ENCODE measurements around the gene SUGP1. TPM values are rescaled to one million over a fixed set of nuclear protein-coding genes. Genes with fewer than 3 reads are reported as not detected.
"Not testable (repeated sequence)": the region's sequence is repeated elsewhere in the genome, so short reads cannot be mapped to it uniquely, and the experiment has no call there.

SUGP1 gene, protein sequence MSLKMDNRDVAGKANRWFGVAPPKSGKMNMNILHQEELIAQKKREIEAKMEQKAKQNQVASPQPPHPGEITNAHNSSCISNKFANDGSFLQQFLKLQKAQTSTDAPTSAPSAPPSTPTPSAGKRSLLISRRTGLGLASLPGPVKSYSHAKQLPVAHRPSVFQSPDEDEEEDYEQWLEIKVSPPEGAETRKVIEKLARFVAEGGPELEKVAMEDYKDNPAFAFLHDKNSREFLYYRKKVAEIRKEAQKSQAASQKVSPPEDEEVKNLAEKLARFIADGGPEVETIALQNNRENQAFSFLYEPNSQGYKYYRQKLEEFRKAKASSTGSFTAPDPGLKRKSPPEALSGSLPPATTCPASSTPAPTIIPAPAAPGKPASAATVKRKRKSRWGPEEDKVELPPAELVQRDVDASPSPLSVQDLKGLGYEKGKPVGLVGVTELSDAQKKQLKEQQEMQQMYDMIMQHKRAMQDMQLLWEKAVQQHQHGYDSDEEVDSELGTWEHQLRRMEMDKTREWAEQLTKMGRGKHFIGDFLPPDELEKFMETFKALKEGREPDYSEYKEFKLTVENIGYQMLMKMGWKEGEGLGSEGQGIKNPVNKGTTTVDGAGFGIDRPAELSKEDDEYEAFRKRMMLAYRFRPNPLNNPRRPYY
- total RNA-seq: 43.7 TPM

DNA sequence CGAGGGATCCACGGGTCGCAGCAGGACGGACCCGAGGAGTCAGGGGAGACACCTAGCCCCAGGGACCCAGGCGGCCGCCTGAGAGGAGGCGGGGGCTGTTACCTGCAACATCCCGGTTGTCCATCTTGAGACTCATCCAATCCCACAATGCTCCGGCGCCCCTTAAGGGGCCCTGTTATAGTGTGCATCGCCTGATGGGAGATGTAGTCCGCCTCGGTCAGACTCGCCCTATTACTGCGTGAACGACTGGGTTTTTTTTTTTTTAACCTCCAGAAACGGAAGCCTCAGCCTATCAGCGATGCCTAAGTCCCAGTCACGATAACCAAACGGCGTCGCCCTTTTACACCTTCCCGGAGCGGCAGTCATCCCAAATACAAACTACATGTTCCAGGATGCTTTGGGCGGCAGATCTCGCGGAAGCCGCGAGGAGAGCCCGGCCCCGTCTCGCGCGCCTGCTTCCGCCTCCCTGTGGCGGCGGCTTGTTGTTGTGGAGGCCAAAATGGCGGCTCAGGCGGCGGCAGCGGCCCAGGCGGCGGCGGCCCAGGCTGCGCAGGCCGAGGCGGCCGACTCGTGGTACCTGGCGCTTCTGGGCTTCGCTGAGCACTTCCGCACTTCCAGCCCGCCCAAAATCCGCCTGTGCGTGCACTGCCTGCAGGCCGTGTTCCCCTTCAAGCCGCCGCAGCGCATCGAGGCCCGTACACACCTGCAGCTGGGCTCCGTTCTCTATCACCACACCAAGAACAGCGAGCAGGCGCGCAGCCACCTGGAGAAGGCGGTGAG lies at the start of gene SUGP1, which contains the start of gene MAU2:
TSS of gene SUGP1 (minus strand) at position 149 of the 780 bp plus-strand sequence. CDS start at position 136, 13 bp downstream.
TSS of gene MAU2 (plus strand) at position 469 of the 780 bp plus-strand sequence. CDS start at position 500, 31 bp downstream.
- intact Hi-C loops (cut with DNase I): no loop called here
- DNase-seq (ENCODE audit: low spot score): peak; percentile 90
- peak; percentile 98 for ATAC-seq

DNA sequence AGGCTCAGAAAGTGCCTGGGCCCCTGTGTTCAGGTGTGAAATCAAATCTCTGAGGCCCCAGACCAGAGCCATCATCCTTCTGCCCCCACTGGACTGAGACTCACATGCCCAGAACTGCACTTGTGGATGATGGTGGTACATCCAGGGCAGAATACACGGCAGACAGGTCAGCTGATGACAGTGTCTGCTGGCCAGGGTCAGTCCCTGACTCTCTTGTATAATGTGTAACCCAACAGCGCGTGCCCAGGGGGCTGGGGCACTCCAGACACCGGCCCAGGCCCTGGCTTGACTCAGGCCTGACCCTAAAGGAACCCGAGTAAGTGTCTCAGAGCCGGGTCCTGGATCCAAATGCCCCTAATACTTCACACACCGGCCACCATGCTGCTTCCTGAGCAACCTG lies 47.8 kb upstream of the SUGP1 start:
- DNase-seq (ENCODE audit: low spot score) (no peak), ATAC-seq (no peak)
- intact Hi-C loops (cut with DNase I): loop anchor here (5.0 kb wide), 1 partner anchor 124 kb away; no protein-coding TSS in a partner anchor

DNA sequence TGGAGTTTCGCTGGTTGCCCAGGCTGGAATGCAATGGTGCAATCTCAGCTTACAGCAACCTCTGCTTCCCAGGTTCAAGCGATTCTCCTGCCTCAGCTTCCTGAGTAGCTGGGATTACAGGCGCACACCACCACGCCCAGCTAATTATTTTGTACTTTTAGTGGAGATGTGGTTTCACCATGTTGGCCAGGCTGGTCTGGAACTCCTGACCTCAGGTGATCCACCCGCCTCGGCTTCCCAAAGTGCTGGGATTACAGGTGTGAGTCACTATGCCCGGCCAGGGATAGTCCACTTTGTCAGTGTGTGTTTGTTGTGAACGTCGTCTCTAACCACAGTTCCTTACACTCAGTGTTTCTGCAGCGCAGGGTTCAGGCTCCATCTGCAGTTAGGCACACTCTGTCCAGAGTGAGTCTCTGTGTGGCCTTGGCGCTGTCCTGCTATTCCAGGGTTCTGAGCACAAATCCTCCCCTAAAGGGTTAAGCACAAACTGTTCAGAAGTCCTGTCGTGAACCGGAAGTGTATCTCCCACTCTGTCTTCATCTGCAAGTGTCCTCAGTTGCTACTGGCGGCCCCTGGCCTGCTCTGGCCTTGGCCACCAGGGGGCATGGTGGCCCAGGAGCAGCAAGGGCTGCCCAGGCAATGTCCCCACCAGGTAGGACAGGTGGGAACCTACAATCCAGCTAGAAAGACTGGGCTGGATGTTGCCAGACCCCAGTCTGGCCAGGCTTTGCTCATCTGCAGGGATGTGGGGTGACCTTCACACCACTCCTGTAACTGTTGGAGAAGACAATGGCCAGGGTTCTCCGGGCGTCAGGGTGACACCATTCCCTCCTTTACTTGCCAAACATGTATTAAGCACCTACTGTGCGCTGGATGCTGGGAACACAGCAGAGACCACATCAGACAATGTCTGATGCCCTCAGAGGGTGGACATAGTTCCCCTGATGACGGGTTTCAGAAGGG lies 46.4 kb upstream of the SUGP1 start:
- ATAC-seq (peak; percentile 77), DNase-seq (ENCODE audit: low spot score) (no peak)
- intact Hi-C loops (cut with DNase I): loop anchor here (5.0 kb wide), 1 partner anchor 126 kb away; no protein-coding TSS in a partner anchor

DNA sequence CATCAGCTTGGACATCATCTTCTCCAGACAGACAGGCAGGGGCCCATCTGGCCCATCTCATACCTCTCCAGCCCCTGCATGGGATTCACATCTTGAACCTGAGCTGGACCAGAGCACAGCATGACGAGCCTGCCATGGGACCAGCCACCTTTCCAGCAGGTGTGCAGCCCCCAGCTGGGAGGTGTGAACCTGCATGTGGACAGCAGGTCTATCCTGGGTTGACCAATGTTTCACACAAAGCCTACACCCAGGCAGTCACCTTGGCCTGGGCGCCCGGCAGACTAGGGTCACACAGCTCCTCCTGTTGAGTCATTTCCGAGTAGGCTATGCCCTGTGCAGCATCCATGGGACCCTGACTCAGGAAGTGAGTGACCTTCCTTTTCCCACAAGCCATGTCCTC lies 41.8 kb upstream of the SUGP1 start:
- intact Hi-C loops (cut with DNase I): loop anchor here (5.0 kb wide), 1 partner anchor 120 kb away; no protein-coding TSS in a partner anchor
- no peak for ATAC-seq
- DNase-seq (ENCODE audit: low spot score): no peak

DNA sequence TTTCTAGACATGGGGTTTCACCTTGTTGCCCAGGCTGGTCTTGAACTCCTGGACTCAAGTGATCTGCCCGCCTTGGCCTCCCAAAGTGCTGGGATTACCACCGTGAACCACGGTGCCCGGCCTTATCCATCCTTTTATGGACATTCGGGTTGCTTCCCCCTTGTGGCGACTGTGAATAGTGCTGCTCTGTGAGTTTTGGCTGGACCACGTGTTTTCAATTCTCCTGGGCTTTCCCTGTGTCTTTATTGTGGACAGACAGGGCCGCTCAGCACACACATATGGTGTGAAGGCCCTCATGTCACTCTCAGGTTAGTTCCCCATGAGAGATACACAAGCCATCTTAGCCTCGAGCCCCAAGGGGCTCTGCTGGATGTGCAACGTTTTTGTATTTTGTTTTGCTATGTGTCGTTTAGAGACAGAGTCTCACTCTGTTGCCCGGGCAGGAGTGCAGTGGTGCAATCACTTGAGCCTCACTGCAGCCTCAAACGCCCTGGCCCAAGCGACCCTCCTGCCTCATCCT lies 40.8 kb upstream of the SUGP1 start:
- peak; percentile 86 for ATAC-seq
- peak; percentile 87 for DNase-seq (ENCODE audit: low spot score)
- intact Hi-C loops (cut with DNase I): loop anchor here (5.0 kb wide), 1 partner anchor 121 kb away; no protein-coding TSS in a partner anchor

DNA sequence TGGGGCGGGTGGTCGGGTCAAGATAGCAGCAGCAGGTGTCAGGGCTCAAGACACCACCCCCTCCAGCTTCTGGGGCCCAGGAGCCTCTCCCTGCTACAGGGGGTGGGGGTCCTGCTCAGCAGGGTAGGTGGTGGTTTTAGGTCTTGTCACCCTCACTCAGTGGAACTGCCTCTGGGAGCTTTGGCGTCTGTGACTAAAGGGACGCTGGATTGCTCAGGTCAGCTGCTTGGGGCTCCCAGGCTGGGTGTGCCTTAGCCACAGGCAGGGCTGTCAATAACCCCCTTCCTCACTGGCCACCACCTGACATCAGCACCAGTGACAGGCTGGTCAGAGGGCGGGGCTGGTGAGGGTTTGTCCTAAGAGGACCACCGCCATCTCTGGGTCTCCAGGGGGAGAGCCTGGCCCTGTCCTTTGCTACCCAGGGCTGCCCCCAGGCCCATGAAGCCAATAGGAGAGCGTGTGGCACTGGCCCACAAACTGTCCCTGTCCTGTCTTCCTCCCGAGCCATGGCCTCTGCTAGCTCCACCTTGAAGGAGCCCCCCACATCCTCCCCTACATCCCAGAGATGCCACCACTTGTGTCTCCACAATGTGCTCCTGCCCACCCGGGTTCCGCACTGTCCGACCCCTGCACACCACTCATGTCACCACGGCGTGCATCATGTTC lies 36.7 kb upstream of the SUGP1 start:
- no peak for DNase-seq (ENCODE audit: low spot score)
- ATAC-seq: no peak
- intact Hi-C loops (cut with DNase I): no loop called here

DNA sequence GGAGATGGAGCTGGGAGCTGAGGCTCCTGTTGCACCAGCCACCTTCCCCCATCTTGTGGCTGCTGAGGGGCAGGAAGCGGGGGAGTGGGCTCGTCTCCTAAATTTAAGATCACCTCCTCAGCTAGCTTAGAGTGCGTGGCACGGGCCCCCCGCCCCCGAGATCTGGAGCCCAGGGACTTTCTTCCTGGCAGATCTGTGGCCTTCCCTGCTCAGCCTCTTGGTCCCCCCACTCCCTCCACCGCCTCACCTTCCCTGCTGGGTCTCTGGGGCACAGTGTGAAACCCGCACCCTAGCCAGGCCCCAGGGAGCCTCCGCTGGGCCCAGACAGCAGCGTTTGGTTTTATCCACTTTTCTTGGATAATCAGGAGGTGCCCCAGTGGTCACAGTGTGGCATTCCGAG lies 36.2 kb upstream of the SUGP1 start:
- DNase-seq (ENCODE audit: low spot score) (no peak), ATAC-seq (no peak)
- intact Hi-C loops (cut with DNase I): no loop called here

DNA sequence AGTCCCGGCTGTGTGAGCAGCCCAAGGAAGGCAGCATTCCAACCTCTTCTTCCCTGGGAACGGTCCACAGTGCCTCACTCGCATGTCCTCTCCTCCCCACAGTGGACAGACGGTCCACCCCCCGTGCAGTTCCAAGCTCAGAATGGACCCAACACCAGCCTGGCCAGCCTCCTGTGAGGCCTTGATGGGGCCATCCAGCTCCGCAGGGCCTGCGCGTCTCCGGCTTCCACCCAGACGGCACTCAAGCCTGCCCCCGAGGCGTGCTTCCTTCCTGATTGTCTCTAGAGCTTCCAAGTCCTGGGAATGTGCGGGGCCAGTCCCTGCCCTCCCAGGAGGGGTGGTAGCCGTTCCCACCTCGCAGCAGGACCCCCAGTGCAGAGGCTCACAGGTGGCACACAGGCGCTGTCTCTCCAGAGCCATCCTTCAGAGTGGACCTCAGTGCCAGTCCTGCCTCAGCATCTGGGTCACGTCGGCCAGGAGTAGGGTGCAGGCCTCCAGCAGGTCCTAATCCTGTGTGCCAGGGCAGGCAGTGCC lies 35.4 kb upstream of the SUGP1 start:
- DNase-seq (ENCODE audit: low spot score): no peak
- intact Hi-C loops (cut with DNase I): no loop called here
- no peak for ATAC-seq

DNA sequence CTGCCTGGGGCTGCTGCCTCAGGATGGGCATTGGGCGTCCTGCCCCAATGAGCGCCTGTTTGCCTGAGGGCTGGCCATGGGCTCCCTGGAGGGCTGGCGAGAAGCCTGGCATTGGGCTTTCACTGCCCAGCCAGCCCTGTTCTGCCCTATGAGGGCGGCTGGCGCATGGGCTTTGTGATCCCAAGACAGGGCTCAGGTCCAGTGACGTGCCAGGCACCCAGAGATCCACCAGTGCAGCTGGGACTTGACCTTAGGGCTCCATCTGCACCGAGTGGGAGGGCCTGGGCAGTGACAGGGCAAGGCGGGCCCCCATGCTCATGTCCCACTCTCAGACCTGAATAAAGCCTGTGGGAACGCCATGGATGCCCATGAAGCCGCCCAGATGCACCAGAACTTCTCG lies 34.6 kb upstream of the SUGP1 start:
- intact Hi-C loops (cut with DNase I): no loop called here
- no peak for ATAC-seq
- no peak for DNase-seq (ENCODE audit: low spot score)

DNA sequence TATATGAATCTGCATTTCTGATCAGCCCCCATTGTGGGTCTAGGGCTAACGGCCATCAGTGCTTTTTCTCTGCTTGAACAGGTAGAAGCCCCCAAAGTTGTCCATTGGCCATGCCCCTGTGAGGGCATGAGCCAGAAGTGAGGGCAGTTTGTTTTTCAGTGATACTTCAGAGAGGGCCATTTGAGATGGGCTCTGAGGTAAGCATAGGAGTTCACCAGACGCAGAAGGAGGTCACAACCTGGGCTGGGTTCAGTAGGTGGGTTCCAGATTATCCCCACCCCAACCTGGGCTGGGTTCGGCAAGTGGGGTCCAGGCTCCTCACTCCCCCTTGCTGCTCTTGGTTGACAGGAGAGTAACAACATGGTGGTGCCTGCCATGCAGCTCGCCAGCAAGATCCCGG lies 33.7 kb upstream of the SUGP1 start:
- ATAC-seq (no peak), DNase-seq (ENCODE audit: low spot score) (no peak)
- intact Hi-C loops (cut with DNase I): no loop called here

DNA sequence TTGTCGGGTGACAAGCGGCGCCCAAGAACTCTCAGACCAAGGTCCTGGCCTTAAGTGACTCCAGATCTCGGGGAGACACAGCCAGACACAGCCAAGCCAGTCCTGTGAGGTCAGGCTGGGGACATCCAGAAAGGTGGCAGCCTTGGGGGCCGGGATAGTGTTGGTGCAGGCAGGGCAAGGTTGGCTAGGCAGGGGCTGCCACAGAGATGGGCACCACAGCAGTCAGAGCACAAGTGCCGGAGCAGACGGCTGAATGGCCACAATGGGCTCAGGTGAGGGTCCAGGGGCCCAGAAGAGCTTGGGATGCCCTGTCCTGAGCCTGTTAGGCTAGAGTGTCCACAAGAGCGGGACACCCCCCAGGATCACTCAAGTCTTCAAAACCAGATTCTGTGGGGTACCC lies 32.5 kb upstream of the SUGP1 start:
- DNase-seq (ENCODE audit: low spot score) (no peak), ATAC-seq (no peak)
- intact Hi-C loops (cut with DNase I): no loop called here

DNA sequence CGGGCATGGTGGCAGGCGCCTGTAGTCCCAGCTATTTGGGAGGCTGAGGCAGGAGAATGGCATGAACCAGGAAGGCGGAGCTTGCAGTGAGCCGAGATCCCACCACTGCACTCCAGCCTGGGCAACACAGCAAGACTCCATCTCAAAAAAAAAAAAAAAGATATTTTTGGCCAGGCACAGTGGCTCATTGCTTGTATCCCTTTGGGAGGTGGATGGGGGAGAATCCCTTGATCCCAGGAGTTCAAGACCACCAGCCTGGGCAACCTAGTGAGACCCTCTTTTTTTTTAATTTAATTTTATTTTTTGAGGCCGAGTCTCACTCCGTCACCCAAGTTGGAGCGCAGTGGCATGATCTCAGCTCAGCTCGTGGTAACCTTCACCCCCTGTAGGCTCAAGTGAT lies 30.4 kb upstream of the SUGP1 start:
- intact Hi-C loops (cut with DNase I); DNase-seq (ENCODE audit: low spot score): not testable (repeated sequence)

DNA sequence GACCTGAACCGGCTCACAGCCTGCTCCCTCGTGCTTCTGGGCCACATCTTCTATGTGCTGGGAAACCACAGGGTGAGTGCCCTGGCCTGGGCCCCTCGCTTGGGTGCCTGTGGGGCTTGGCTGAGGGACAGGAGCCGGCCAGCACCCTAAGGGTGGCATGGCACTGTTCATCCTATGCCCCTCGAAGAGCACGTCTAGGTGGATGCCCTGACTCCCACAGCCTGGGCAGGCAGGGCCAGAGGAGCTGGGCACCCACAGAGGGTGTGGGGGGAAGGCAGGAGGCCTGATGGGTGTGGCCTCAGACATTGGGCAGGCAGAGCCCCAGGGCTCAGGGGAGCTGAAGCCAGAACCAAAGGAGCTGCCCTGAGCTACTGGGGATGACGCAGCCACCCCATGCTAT lies 29.1 kb upstream of the SUGP1 start:
- ATAC-seq (peak; percentile 16), DNase-seq (ENCODE audit: low spot score) (no peak)
- intact Hi-C loops (cut with DNase I): no loop called here

More for the DNA sequence above, 30.4 kb upstream of the SUGP1 start:
- not testable (repeated sequence) for ATAC-seq

DNA sequence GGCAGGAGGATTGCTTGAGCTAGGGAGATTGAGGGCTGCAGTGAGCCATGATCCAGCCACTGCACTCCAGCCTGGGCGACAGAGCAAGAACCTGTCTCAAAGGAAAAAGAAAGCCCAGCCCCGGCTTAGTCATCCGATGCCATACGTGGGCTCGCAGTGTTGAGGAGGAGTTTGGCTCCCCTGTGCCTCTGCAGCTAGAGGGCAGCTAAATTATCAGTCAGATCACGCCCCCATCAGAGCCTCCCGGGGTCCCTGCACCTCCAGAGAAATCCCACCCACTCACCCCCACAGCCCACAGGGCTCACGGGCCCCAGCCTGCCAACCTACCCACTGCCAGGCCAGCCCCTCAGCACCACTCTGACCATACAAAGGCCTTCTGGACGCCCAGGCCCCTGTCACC lies 28.0 kb upstream of the SUGP1 start:
- intact Hi-C loops (cut with DNase I): no loop called here
- ATAC-seq: no peak
- DNase-seq (ENCODE audit: low spot score): no peak

DNA sequence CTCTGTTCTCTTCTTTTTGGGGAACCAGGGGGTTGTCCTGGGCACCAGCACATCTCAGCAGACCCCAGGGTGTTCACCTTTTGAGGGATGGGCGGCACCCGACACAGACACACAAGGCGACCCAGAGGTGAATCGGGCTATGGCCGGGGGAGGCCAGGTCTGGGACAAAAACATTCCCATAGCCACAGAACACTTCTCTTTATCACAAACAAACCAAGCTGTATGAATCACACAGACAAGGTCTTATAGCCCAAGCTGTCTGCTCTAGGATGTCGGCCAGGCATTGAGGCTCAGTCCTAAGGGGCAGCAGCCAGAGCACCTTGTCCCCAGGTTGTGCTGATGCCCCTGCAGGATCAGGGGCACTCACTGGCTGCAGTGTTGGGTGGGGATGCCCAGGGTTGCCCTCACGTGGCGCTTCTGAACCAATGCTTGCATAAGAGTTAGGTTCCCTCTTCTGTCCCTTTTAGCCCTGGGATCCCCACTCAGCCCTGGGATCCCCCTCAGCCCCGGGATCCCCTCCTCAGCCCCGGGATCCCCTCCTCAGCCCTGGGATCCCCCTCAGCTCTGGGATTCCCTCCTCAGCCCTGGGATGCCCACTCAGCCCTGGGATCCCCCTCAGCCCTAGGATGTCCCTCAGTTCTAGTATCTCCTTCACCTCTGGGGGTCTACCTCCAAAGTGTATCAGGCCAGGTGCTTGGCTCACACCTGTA lies 27.2 kb upstream of the SUGP1 start:
- no peak for ATAC-seq
- intact Hi-C loops (cut with DNase I): no loop called here
- DNase-seq (ENCODE audit: low spot score): no peak

DNA sequence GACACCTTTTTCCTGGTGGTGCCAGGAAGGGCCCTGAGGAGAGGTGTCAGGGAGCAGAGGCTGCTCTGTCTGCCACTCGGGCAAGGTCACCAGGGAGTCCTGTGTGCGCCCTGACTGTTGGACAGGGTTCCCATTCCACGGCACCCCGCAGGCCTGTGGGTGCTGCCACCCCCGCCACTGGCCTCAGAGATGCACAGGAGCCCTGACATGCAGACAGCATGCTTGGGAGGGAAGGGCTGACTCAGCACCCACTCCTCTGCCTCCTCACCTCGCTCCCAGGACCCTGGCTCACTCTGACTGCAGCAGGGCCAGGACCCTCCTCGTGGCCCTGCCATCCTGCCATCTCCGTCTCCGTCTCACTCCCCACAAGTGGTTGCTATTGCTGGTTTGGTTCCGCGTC lies 25.7 kb upstream of the SUGP1 start:
- no peak for DNase-seq (ENCODE audit: low spot score)
- no peak for ATAC-seq
- intact Hi-C loops (cut with DNase I): no loop called here

DNA sequence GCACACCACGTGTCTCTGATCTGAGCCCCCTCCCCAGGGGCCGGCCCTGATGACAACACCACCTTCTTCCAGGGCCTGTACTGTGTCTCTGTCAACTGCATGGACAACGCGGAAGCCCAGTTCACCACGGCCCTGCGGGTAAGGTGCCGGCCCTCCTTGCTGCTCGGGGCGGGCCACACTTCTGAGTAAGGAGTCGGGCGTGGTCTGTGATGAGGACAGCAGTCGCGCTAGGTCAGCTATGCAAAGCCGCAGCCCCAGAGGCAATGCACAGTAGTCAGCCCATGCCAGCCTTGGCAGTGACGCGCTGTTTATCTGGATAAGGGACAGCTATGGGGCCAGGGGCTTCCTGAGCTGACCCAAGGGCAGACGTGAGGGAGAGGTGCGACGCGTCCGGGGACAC lies 24.9 kb upstream of the SUGP1 start:
- no peak for DNase-seq (ENCODE audit: low spot score)
- intact Hi-C loops (cut with DNase I): no loop called here

More for the DNA sequence above, 24.9 kb upstream of the SUGP1 start:
- ATAC-seq: no peak
